ENCODE data around the gene ZNF829. TPM values are rescaled to one million over a fixed set of nuclear protein-coding genes. Genes with fewer than 3 reads are reported as not detected.

ZNF829 gene
- total and polyA plus RNA-seq, 2 experiments from 2014 or later = 2.4 to 4.2 TPM

- no peak for TF ChIP-seq EZH2 (IDR thresholded peaks at IDR 0.05; ENCODE audit: insufficient read depth, poor library complexity, severe bottlenecking)
- TF ChIP-seq EZH2phosphoT487 (IDR thresholded peaks at IDR 0.05; ENCODE audit: insufficient read depth, low read depth) = no peak
- H3F3A ChIP-seq (ENCODE audit: insufficient read depth) = no peaks in the 10 kb centered on the region
- H3K79me2 ChIP-seq (ENCODE audit: insufficient read depth) = peaks cover 17% of the 10 kb centered on the region
- H3K9ac ChIP-seq = no peak overlapping the region
- H3K9me2 ChIP-seq (ENCODE audit: insufficient read depth) = no peaks in the 10 kb centered on the region
- no peaks in the 10 kb centered on the region for H4K20me1 ChIP-seq (ENCODE audit: insufficient read depth)
- no peaks in the 10 kb centered on the region for H3K4me1 ChIP-seq (ENCODE audit: insufficient read depth)
- no peaks in the 10 kb centered on the region for H3K9me3 ChIP-seq (ENCODE audit: low read depth)
- peaks cover 66% of the 10 kb centered on the region for H3K36me3 ChIP-seq (ENCODE audit: low read depth)
- H2AFZ ChIP-seq = no peak overlapping the region
- H3K4me2 ChIP-seq (ENCODE audit: unreplicated experiment) = no peak overlapping the region
- H3K4me3 ChIP-seq = no peak overlapping the region
- no peaks in the 10 kb centered on the region for H3K27me3 ChIP-seq (replicated peaks; ENCODE audit: insufficient read depth)
- no peak for DNase-seq
- in situ Hi-C loops (cut with MboI) = no loop called here
- no peak overlapping the region for H3K27ac ChIP-seq
Measured at GRCh38 chr19:36939153-36939552, 23.1 kb upstream of the ZNF829 start.

GRCh38 chr19:36931684-36932083 is 15.6 kb upstream of the ZNF829 start:
- Histone ChIP-seq H3K27me3 (replicated peaks; ENCODE audit: insufficient read depth) (no peaks in the 10 kb centered on the region), H2AFZ (no peak overlapping the region), H3K4me3 (no peak overlapping the region), H3K27ac (no peak overlapping the region), H3K9me3 (ENCODE audit: low read depth) (peaks cover 3% of the 10 kb centered on the region), H3K4me1 (ENCODE audit: insufficient read depth) (no peaks in the 10 kb centered on the region), H3K36me3 (ENCODE audit: low read depth) (peaks cover 37% of the 10 kb centered on the region), H3K9me2 (ENCODE audit: insufficient read depth) (no peaks in the 10 kb centered on the region), H4K20me1 (ENCODE audit: insufficient read depth) (no peaks in the 10 kb centered on the region), H3K4me2 (ENCODE audit: unreplicated experiment) (no peak overlapping the region), H3K9ac (no peak overlapping the region), H3K79me2 (ENCODE audit: insufficient read depth) (peaks cover 34% of the 10 kb centered on the region), H3F3A (ENCODE audit: insufficient read depth) (no peaks in the 10 kb centered on the region)
- TF ChIP-seq EZH2phosphoT487 (IDR thresholded peaks at IDR 0.05; ENCODE audit: insufficient read depth, low read depth) = no peak
- TF ChIP-seq EZH2 (IDR thresholded peaks at IDR 0.05; ENCODE audit: insufficient read depth, poor library complexity, severe bottlenecking) = no peak
- in situ Hi-C loops (cut with MboI) = no loop called here
- WGBS, 2 experiments (ENCODE audit: low coverage in 1 of 2, low lambda C conversion rate in 2 of 2, missing lambda C conversion rate in 2 of 2) = 95 to 97% methylated on average over 2 of the region's 2 CpGs
- no peak for DNase-seq

- no peak overlapping the region for H3K27ac ChIP-seq
- peaks cover 6% of the 10 kb centered on the region for H3F3A ChIP-seq (ENCODE audit: insufficient read depth)
- no peaks in the 10 kb centered on the region for H3K9me3 ChIP-seq (ENCODE audit: low read depth)
- no peaks in the 10 kb centered on the region for H3K9me2 ChIP-seq (ENCODE audit: insufficient read depth)
- 91% methylated on average over 9 of the region's 9 CpGs for WGBS, 2 experiments (ENCODE audit: low coverage in 1 of 2, low lambda C conversion rate in 2 of 2, missing lambda C conversion rate in 2 of 2)
- no peak for TF ChIP-seq EZH2phosphoT487 (IDR thresholded peaks at IDR 0.05; ENCODE audit: insufficient read depth, low read depth)
- no peak for TF ChIP-seq EZH2 (IDR thresholded peaks at IDR 0.05; ENCODE audit: insufficient read depth, poor library complexity, severe bottlenecking)
- H3K36me3 ChIP-seq (ENCODE audit: low read depth) = peaks cover 40% of the 10 kb centered on the region
- no peak overlapping the region for H2AFZ ChIP-seq
- in situ Hi-C loops (cut with MboI) = no loop called here
- H4K20me1 ChIP-seq (ENCODE audit: insufficient read depth) = no peaks in the 10 kb centered on the region
- DNase-seq = no peak
- no peak overlapping the region for H3K4me3 ChIP-seq
- peaks cover 8% of the 10 kb centered on the region; the same call in 1 of the 2 replicates for H3K4me1 ChIP-seq (ENCODE audit: insufficient read depth)
- H3K79me2 ChIP-seq (ENCODE audit: insufficient read depth) = peaks cover 52% of the 10 kb centered on the region
- H3K4me2 ChIP-seq (ENCODE audit: unreplicated experiment) = no peak overlapping the region
- H3K9ac ChIP-seq = no peak overlapping the region
- no peaks in the 10 kb centered on the region for H3K27me3 ChIP-seq (replicated peaks; ENCODE audit: insufficient read depth)
Measured at GRCh38 chr19:36918090-36918489, 2.0 kb upstream of the ZNF829 start.

GRCh38 chr19:36916991-36917390 is 900 bp upstream of the ZNF829 start:
- H3K9ac ChIP-seq = peak overlapping the region; percentile 93
- WGBS, 2 experiments (ENCODE audit: low coverage in 1 of 2, low lambda C conversion rate in 2 of 2, missing lambda C conversion rate in 2 of 2) = 38 to 42% methylated on average over 7 of the region's 7 CpGs
- peak; percentile 72 for DNase-seq

GRCh38 chr19:36898422-36898821 is 17.7 kb downstream of the ZNF829 start:
- no peak overlapping the region for H3K27ac ChIP-seq
- H3K4me1 ChIP-seq (ENCODE audit: insufficient read depth) = no peaks in the 10 kb centered on the region
- no peak overlapping the region for H3K9ac ChIP-seq
- no peak for DNase-seq
- H3K9me2 ChIP-seq (ENCODE audit: insufficient read depth) = no peaks in the 10 kb centered on the region
- H3K36me3 ChIP-seq (ENCODE audit: low read depth) = peaks cover 92% of the 10 kb centered on the region
- H3K9me3 ChIP-seq (ENCODE audit: low read depth) = peaks cover 20% of the 10 kb centered on the region
- H3F3A ChIP-seq (ENCODE audit: insufficient read depth) = no peaks in the 10 kb centered on the region
- no peaks in the 10 kb centered on the region for H4K20me1 ChIP-seq (ENCODE audit: insufficient read depth)
- H2AFZ ChIP-seq = no peak overlapping the region
- H3K4me3 ChIP-seq = no peak overlapping the region
- TF ChIP-seq EZH2phosphoT487 (IDR thresholded peaks at IDR 0.05; ENCODE audit: insufficient read depth, low read depth) (no peak), EZH2 (IDR thresholded peaks at IDR 0.05; ENCODE audit: insufficient read depth, poor library complexity, severe bottlenecking) (no peak)
- no peaks in the 10 kb centered on the region for H3K27me3 ChIP-seq (replicated peaks; ENCODE audit: insufficient read depth)
- in situ Hi-C loops (cut with MboI) = no loop called here
- 94 to 98% methylated on average over 4 of the region's 4 CpGs for WGBS, 2 experiments (ENCODE audit: low coverage in 1 of 2, low lambda C conversion rate in 2 of 2, missing lambda C conversion rate in 2 of 2)
- H3K79me2 ChIP-seq (ENCODE audit: insufficient read depth) = no peaks in the 10 kb centered on the region
- H3K4me2 ChIP-seq (ENCODE audit: unreplicated experiment) = no peak overlapping the region

More at GRCh38 chr19:36916991-36917390, 900 bp upstream of the ZNF829 start:
- Histone ChIP-seq H2AFZ (peak overlapping the region; percentile 97), H3F3A (ENCODE audit: insufficient read depth) (peaks cover 6% of the 10 kb centered on the region), H3K4me2 (ENCODE audit: unreplicated experiment) (peak overlapping the region; percentile 99), H3K79me2 (ENCODE audit: insufficient read depth) (peaks cover 52% of the 10 kb centered on the region), H3K4me3 (peak overlapping the region; percentile 87), H3K4me1 (ENCODE audit: insufficient read depth) (peaks cover 8% of the 10 kb centered on the region; the same call in 1 of the 2 replicates), H4K20me1 (ENCODE audit: insufficient read depth) (no peaks in the 10 kb centered on the region), H3K36me3 (ENCODE audit: low read depth) (peaks cover 39% of the 10 kb centered on the region), H3K9me3 (ENCODE audit: low read depth) (no peaks in the 10 kb centered on the region), H3K27ac (peak overlapping the region; percentile 88), H3K9me2 (ENCODE audit: insufficient read depth) (no peaks in the 10 kb centered on the region), H3K27me3 (replicated peaks; ENCODE audit: insufficient read depth) (no peaks in the 10 kb centered on the region)
- no peak for TF ChIP-seq EZH2phosphoT487 (IDR thresholded peaks at IDR 0.05; ENCODE audit: insufficient read depth, low read depth)
- TF ChIP-seq EZH2 (IDR thresholded peaks at IDR 0.05; ENCODE audit: insufficient read depth, poor library complexity, severe bottlenecking) = no peak
- in situ Hi-C loops (cut with MboI) = no loop called here

All from GM23248 (cell line).